HG03571 (cell line): ENCODE data around the gene FBXL2.
"Not testable (repeated sequence)": the region's sequence is repeated elsewhere in the genome, so short reads cannot be mapped to it uniquely, and the experiment has no call there.

ENCODE experiments used
- ATAC-seq: cut with Tn5 transposase; IDR thresholded peaks from one replicate; pipeline ENCODE4 v1.9.1; 2021; ENCODE audit not compliant: unreplicated experiment

FBXL2 gene

DNA sequence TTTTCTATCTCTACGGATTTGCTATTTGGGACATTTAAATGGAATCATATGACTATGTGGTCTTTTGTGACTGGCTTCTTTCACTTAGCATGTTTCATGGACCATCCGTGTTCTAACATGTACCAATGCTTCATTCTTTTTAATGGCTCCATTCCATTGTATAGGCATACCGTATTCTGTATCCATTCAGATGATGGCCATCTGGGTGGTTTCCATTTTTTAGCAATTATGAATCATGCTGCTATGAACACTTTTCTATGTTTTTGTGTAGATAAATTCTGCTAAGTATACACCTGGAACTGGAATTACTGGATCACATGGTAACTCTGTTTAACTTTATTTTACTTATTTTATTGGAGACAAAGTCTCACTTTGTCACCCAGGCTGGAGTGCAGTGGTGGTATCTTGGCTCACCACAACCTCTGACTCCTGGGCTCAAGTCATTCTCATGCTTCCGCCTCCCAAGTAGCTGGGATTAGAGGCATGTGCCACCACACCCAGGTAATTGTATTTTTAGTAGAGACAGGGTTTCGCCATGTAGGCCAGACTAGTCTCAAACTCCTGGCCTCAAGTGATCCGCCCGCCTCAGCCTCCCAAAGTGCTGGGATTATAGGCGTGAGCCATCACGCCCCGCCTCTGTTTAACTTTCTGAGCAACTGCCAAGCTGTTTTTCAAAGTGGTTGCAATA lies 149.5 kb downstream of the FBXL2 start:
- no peak for ATAC-seq

DNA sequence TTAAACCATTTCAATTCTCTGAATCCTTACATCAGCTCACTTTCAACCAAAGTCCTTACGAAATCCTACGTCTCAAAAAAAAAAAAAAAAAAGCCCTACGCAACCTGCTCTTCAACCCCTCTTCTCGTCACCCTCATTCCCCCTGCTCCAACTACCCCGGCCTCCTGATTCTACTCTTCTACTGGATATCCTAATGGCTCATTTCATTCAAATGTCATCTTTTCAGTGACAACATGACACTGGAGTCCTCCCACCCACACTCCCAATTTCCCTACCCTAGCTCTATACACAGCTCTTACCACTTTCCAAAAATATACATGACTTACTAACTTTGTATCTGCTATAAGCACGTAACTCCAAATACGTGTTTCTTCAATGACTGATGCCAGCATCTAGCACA lies 151.5 kb downstream of the FBXL2 start:
- no peak for ATAC-seq

DNA sequence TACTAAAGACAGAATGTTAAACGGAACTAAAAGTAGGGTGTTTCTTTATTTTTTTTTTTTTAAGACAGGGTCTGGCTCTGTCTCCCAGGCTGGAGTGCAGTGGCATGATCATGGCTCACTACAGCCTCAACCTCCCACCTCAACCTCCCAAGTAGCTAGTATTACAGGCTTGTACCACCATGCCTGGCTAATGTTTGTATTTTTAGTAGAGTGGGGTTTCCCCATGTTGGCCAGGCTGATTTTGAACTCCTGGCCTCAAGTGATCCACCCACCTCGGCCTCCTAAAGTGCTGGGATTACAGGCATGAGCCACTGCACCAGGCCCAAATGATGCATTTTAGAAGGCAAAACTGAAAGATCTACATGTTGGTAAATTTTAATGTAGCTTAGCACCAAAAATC lies 152.1 kb downstream of the FBXL2 start:
- not testable (repeated sequence) for ATAC-seq

DNA sequence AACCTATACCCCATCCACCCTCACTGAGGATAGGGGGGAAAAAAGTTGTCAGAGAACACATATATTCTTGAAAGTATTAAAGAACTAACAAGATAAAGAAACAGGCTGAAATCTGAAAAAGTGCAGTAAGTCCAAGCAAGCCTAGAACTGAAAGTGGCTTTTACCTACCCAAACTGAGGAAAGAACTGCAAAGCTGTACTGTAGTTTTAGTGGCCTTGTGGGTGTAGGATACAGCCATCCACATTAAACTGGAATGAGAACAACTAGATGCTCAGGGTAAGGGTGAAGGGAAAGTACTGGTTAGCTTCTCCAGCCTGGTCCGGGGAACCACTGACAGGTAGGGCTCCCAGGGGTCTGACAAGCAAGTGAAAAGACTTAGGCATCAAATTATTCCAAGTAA lies 152.8 kb downstream of the FBXL2 start:
- ATAC-seq = no peak

DNA sequence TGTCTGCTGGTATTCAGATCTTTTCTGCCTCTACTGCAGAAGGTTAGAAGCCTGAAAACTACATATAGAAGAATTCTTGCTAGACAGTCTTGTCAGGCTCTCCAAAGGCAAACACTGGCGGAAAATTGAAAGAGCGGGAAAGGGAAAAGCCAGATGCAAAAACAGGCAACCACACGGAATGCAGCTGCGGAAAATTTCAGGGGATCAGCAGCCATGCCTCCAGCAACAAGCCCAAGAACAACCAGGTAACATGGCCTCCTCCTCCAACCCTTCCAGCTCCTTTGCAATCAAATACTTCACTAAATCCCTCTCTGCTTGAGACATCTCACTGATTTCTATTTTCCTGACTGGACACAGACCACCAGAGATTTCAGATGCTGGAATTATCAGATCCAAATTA lies 153.3 kb downstream of the FBXL2 start:
- ATAC-seq = no peak

DNA sequence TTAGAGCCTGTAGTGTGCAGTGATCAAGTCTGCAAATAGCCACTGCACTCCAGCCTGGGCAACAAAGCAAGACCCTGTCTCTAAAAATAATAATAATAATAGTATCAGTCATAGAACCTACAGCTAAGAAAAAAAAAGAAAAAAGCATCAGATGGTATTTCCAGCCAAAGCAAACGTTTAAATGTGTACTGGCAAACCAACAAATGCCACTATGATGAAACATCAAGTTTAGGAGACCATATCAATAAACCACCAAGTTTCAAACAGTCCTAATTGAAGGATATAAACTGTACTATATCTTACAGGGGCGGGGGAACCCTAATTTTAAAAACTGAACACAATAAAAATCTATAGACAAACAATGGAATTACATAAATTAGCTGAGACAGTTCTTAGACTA lies 156.6 kb downstream of the FBXL2 start:
- no peak for ATAC-seq
